NCI-H774 (cell line): ENCODE measurements around the gene ALG8.
A peak's percentile ranks its signal among the peaks of the same experiment; 100 is the strongest.
"Not testable (repeated sequence)": the region's sequence is repeated elsewhere in the genome, so short reads cannot be mapped to it uniquely, and the experiment has no call there.

Experiments
- DNase-seq: peaks from one replicate; lab custom pipeline; 2025; lab: John Stamatoyannopoulos, UW

The ALG8 gene

GRCh38 chr11:78139422-78140391 lies at the start of gene ALG8:
Gene ALG8 (minus strand): TSS chr11:78139626. CDS start chr11:78139588, 38 bp downstream.
- peak; percentile 97 for DNase-seq

DNA sequence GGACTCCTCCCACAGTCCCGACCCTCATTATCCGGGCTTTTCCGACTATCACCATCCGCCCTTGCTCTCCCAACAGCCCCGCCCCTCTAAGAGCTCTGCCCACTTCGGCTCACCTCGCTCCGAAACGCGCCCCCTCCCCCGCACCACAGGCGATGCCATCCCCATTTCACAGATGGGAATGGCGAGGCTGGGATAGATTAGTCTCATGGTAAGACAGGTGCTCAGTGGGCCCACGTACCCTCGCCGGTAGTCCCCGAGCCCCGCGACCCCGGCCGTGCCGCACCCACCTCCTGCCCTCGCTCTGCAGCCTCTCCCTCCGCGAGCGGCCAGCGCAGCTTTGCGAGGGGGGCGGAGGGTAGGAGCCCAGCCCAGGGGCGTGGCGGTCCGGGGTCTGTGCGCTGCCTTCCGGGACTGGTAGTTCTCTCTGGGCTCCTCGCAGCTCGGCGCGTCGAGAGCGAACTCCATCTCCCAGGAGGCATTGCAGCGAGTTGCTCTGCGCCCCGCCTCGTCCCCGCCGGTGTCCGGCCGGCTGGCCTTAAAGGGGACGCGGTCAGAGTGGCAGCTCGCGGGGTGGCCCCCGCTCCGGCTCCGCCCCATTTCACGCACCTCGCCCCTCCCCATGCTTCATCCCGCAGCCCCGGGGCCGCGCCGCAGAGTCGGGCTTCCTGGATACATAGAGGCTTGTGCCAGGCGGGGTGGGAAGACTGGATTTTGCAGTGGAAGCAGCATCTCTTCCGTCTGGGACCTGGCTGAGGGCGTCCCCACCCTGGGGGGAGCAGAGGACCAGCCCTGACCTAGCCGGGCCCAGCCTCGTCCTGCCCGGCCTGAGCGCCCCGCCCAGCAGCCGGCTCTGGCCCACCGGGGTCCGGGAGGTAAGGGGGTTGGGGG lies 49.1 kb upstream of the ALG8 start, which contains the start of the genes KCTD21 and USP35:
KCTD21 (minus strand) TSS at position 341 of the 888 bp plus-strand sequence. CDS start 14,072 bp downstream, outside the sequence.
USP35 (plus strand) TSS at position 634 of the 888 bp plus-strand sequence. CDS start 7,327 bp downstream, outside the sequence.
- DNase-seq: peak; percentile 98

DNA sequence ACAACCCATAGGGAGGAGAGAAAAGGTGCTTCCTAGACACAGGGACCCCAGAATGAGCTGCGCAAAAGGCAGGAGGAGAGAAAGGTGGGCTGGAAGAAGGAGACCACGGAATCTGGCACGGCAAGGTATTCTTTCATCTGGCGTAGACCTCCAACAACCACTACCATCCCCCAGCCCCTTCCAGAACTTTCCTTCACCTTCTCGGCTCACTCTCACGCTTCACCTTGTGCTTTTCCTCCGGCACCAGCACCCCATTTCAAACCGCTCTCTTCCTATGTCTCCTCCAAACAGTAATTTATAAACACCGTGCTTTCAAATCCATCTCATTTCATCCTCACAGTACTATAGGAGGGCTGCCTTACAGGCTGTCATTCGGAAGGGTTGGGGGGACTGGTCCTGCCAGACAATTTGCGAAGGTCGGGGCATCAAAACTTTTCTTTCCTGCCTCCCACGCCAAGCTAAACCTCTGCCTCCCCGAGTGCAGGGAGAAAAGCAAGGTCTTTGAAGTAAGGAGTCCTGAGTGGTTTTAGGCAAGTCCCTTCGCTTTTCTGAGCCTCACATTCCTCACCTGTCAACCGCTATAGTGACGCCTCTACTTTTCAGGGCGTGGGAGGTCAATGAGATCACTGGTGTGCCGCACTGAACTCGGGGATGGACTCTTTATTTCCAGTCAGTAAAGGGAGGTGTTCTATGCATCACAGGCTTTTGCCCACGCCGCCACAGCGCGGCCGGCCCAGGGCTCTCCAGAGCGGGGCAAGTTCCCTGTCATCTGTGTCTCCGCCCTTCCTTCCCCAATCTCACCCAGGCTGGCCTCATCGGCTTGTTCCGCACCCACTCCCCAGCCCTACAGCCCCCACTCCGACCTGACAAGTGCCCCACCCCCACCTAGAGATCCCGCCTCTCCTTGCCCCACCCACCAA lies 48.2 kb upstream of the ALG8 start:
- no peak for DNase-seq

- no peak for DNase-seq
Observed at GRCh38 chr11:78181185-78181584, 41.8 kb upstream of the ALG8 start.

GRCh38 chr11:78180751-78181150 lies 41.3 kb upstream of the ALG8 start:
- DNase-seq: no peak

GRCh38 chr11:78179459-78180071 lies 40.1 kb upstream of the ALG8 start:
- DNase-seq: no peak

GRCh38 chr11:78177216-78177615 lies 37.8 kb upstream of the ALG8 start:
- DNase-seq: no peak

- no peak for DNase-seq
Observed at GRCh38 chr11:78176605-78177141, 37.2 kb upstream of the ALG8 start.

- DNase-seq: not testable (repeated sequence)
Observed at GRCh38 chr11:78175862-78176261, 36.4 kb upstream of the ALG8 start.

GRCh38 chr11:78171951-78172350 lies 32.5 kb upstream of the ALG8 start:
- DNase-seq: no peak

- DNase-seq: no peak
Observed at GRCh38 chr11:78170874-78171549, 31.6 kb upstream of the ALG8 start.

DNA sequence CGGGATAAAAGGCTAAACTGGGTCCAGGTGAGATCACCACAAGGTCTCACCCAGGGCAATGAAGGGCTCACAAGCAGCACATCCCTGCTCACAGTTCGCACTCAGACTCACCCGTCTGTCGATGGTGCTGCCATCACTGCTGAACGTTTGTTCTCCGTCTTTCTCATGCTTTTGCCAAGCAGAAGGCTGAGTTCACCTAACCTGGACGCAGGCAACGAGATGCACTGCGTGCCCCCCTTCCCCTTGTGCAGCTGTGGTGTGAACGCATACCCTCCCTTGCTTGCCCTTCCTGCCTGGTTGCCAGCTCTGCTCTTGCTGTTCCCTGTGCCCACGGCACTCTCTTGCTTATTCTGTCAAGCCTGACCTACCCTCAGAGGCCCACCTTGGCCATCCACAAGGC lies 31.0 kb upstream of the ALG8 start:
- DNase-seq: no peak

- no peak for DNase-seq
Observed at GRCh38 chr11:78168539-78169477, 29.4 kb upstream of the ALG8 start.

DNA sequence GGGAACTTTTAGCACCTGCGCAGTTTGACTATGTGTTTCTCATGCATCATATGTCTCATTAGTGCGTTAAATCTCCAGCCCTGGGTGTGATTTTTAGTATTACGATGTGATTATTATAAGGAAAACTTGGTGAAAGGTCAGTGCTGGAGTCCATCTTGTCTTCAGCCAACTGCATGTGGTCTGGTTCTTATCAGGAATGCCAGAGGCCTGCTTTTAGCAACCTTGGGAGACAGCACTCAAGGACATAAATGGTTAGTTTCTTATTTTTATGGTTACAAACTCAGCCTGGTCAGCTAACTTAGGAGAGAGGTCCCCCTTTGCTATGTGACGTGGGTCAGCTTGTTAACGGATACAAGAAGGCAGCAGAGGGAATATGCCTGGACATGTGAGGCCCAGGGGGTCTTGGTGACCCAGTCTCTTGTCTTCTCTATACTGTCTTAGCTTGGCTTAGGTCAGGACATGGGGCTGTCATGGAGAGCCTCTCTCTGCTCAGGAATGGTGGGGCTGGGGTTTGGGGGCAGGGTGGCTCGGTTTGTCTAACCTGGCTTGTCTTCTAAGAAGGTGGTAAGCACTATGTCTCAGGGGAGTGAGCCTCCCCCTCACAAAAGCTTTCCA lies 27.5 kb upstream of the ALG8 start:
- DNase-seq: no peak

DNA sequence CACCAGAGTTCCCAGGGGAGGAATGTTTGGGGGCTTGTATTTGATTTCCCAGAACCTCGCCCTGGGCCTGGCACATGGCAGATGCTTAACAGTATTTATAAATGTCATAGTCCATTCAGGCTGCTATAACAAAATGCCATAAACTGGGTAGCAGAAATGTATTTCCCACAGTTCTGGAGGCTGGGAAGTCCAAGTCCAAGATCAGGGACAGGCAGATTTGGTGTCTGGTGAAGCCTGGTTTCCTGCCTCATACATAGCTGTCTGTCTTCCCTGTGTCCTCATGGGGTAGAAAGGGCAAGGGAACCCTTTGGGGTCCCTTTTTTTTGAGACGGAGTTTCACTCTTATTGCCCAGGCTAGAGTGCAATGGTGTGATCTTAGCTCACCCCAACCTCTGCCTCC lies 25.0 kb upstream of the ALG8 start:
- no peak for DNase-seq

DNA sequence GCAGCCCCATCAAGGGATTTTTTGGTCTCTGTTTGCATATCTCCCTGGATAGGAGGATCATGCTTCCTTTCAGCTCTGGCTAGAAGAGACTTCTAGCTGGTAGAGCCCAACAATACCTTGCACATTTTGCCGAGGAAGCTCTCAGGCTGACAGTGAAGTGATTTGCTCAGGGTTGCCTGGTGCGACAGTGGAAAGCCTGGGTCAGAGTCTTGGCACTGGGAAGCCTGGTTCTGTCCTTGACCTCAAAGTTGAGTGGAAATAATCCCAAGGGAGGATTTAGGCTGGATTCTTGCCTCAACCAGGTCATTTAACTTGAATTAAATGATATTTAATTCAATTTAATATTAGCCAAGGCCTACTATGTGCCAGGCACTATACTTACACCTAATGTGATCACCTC lies 24.4 kb upstream of the ALG8 start:
- no peak for DNase-seq

DNA sequence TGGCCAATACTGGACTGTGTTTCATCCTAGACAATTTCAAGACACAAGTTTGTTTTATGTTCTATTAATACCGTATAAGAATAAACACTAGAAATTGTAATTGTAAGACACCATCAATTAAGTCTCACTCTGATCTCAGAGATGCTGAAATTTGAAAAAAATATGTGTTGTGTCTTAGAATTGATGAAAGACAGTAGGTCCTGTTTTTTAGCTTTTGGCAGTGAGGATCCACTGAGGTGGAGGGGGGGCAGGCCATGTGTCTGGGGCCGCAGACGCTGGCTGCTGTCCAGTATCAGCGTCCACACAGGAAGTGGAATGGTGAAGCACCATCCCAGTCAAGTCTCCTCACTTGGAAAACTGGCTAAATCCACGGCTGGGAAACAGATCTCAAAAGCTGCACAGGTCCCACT lies 22.5 kb upstream of the ALG8 start:
- no peak for DNase-seq

- no peak for DNase-seq
Observed at GRCh38 chr11:78161346-78161745, 21.9 kb upstream of the ALG8 start.
